DMS 273 (cell line): ENCODE data around the gene ABCC1.
"Not testable (repeated sequence)": the region's sequence is repeated elsewhere in the genome, so short reads cannot be mapped to it uniquely, and the experiment has no call there.

Experiments used
- DNase-seq: peaks from one replicate; lab custom pipeline; 2025; ENCODE audit not compliant: unreplicated experiment; lab: John Stamatoyannopoulos, UW

ABCC1 gene

GRCh38 chr16:16102738-16103137 is 153.3 kb downstream of the ABCC1 start:
- DNase-seq, result no peak

- not testable (repeated sequence) for DNase-seq
Observed at GRCh38 chr16:16104132-16104803, 154.9 kb downstream of the ABCC1 start.

DNA sequence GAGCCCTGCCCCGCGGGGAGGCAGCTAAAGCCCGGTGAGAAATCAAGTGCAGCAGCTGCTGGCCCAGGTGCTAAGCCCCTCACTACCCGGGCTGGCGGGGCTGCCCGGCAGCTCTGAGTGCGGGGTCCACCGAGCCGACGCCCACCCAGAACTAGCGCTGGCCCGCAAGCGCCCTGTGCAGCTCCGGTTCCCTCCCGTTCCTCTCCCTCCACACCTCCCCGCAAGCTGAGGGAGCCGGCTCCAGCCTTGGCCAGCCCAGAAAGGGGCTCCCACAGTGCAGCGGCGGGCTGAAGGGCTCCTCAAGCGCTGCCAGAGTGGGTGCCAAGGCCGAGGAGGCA is 155.4 kb downstream of the ABCC1 start:
- DNase-seq, result not testable (repeated sequence)

- no peak for DNase-seq
Observed at GRCh38 chr16:16105646-16106045, 156.2 kb downstream of the ABCC1 start.

DNA sequence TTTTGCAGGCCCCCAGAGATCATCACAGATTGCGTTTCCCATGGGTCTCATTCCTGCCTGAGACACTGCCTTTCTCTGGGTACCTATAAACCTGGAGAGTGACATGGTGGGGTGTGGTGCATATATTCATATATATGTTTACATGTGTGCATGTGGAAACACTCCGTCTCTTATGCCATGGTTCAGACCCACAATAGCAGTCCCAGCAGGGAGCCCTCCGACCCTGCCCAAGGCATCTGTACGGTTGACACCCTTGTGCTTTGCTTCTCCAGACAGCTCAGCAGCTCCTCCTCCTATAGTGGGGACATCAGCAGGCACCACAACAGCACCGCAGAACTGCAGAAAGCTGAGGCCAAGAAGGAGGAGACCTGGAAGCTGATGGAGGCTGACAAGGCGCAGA is 157.1 kb downstream of the ABCC1 start:
- no peak for DNase-seq

DNA sequence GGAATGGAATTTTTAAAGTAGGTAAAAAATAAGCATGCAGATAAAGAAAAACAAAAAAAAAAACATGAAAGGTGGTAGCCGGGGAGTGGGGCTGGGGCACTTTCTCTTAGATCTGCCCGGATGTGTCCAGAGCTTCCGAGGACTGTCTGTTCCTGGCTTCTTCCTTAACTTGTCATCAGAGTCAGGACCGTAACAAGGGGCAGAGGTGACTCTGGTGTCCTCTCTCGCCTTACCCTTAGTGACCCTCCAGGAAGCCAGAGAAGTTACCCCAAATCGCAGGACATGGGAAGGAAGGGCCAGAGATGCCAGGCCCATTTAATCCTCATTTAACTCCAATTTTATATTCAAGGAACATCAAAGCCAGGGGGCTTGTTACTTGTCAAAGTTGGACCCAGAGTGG is 158.4 kb downstream of the ABCC1 start:
- DNase-seq, result no peak

DNA sequence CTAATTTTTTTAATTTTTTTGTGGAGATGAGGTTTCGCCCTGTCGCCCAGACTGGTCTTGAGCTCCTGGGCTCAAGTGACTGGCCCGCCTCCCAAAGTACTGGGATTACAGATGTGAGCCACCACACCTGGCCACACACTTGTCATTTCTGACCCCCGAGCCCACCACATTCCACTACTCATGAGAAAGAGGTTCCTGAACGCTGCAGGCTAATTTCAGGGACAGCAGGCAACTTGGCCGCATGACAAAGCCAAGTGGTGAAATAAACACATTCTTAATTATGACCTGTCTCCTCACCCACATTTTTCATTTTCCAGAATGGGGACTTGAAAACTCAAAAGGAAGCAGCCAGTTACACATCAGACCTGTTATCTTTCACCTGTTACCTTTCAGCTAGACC is 159.3 kb downstream of the ABCC1 start:
- no peak for DNase-seq

DNA sequence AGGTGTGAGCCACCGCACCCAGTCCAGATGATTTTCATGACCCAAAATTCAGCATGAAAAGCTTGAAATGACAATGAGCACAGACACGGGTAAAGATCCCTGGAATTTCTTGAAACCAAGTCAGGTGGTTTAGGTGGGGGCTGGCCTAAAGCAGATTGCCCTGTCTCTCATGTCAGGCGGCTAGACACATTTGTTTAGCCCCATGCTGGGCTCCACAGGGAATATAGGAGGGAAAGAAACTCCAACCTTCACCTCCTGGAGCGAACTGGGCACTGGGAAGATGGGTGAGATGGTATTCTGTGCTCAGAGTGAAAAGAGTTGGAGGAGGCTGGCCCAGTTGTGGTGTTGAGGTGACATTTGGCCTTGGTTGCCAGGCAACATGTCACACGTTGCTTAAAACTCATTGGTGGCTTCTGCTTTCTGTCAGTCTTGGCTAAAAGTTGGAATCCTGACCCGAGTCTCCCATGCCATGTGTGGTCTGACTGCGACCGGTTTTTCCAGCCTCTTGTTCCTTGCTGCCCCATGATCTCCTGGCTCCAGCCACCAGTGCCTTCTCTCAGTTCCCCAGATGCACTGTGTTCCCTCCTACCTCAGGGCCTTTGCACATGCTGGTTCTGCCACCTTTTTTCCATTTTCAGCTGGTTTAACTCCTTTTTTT is 160.2 kb downstream of the ABCC1 start:
- DNase-seq, result no peak

DNA sequence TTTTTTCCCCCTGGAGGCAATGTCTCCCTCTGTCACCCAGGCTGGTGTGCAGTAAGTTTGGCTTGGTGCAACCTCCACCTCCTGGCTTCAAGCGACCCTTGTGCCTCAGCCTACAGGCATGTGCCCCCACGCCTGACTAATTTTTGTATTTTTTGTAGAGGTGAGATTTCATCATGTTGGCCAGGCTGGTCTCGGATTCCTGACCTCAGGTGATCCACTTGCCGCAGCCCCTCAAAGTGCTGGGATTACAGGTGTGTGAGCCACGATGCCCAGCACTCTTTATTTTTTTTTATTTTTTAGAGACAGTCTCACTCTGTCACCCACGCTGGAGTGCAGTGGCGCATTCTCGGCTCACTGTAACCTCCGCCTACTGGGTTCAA is 160.7 kb downstream of the ABCC1 start:
- DNase-seq, result no peak

- DNase-seq, result no peak
Observed at GRCh38 chr16:16111639-16112038, 162.2 kb downstream of the ABCC1 start.

DNA sequence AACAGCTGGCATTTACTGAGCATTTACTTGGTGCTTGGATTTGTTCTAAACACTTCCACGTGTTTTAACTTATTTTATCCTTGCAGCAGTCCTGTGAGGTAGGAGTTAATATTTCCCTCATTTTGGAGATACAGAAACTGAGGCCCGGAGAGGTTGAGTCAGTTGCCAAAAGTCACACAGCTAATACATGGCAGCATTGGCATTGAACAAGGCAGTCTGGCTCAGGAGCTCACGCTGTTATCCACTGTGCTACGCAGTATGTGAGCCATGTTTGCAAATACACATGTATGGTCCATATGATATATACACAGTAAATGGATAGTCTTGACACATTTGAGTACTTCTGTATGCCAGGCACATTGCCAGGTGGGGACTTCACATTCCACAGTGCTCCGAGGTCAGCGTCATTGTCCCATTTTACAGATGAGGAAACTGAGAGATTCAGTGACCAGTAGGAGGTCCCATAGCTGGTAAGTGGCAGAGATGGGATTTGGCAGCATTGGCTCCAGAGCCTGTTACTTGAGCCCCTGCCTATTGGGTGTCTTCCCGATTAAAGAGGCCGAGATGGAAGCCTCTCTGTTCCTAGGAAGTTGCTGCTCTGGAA is 163.1 kb downstream of the ABCC1 start:
- no peak for DNase-seq

DNA sequence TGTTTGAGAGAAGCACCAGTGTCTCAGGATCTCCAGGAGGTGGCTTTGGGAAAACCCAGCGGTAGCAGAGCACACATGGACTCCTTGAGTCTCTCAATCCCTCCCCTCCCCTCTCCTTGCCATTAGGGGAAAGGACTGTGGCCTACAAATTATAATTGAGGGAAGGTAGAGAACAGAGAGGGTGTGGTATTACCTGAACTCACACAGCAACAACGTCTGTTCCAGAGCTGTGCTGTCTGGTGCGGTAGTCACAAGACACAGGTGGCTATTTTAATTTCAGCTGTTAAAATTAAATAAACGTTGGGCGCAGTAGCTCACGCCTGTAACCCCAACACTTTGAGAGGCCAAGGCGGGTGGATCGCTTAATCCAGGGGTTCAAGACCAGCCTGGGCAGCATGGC is 163.7 kb downstream of the ABCC1 start:
- no peak for DNase-seq

- no peak for DNase-seq
Observed at GRCh38 chr16:16116841-16117240, 167.4 kb downstream of the ABCC1 start.

GRCh38 chr16:16118337-16118736 is 168.9 kb downstream of the ABCC1 start:
- peak; percentile 14 for DNase-seq

GRCh38 chr16:16120044-16120381 is 170.6 kb downstream of the ABCC1 start:
- peak; percentile 89 for DNase-seq

DNA sequence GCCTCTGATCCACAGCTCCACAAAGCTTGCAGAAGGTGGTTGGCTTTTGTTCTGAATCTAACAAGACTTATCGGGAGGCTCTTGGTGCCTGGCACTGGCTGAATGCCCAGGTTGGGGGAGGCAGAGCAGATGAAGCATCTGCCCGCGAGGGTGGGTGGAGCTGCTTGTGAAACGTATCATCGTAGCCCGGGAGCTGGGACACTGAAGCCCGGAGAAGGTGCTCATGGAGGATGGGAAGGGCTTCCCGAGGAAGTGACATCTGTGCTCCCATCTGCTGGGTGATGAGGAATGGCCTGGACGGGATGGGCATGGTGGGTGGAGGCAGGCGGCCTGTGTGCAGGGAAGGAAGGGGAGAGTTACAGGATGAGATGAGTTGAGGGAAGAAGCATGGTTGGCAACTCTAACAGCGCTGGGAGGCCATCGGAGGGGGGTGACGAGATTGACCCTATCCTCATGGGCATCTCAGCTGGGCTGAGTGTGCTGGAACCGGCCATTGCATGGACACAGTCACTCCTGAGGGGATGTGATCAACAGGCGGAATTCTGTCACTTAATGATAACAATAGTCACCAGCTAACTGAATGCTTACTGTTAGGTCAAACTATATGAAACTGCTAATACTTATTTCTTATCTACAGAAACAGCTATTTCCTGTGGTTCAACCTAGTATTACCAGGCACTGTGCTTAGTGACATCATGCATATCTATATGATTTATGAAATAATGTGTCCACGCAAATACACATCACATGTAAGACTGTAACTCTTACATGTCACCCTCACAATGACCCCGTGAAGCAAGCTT is 171.2 kb downstream of the ABCC1 start:
- DNase-seq, result peak; percentile 99

DNA sequence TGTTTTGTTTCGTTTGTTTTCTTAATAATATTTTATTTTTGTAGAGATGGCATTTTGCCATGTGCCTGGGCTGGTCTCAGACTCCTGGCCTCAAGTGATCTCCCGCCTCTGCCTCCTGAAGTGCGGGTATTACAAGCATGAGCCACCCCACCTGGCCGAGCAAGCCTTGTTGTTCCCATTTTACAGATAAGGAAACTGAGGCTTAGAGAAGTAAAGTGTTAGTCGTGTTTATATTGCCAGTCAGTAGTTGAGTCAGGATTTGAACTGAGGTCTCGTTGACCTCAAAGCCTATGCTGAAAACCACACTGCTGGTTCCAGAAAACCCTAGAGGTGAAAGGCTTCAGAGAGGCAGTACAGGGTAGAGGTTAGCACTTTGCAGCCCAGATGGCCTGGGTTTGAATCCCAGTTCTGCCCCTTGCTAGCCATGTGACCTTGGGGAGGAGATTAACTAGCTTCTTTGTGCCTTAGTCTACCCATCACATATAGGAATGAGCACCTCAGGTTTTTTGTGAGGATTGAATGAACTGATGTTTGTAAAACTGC is 171.8 kb downstream of the ABCC1 start:
- no peak for DNase-seq

DNA sequence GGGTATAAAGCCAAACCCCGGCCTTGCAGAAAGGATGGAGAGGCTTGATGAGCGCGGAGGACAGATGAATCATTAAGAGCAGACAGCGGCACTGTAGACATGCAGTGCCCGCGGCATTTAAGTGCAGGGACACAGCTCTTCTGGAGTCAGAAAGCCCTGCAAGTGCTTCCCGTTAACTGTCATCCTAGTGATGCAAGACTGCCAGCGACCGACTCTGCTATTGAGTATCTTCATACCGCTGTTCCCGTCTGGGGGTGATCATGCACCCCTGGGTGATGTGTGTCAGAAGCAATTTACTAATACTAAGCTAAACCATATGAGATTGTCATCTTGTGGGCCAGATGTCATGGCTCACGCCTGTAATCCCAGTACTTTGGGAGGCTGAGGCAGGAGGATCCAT is 172.8 kb downstream of the ABCC1 start:
- no peak for DNase-seq

GRCh38 chr16:16124438-16124837 is 175.0 kb downstream of the ABCC1 start:
- DNase-seq, result no peak

- no peak for DNase-seq
Observed at GRCh38 chr16:16124974-16125373, 175.6 kb downstream of the ABCC1 start.

- DNase-seq, result peak; percentile 25
Observed at GRCh38 chr16:16126896-16127295, 177.5 kb downstream of the ABCC1 start.
